HEK293 (cell line): ENCODE data around the gene ERAP2.

Source experiments
- BCL6B ChIP-seq: fragments of 450-650 bp; formaldehyde crosslinking; IDR thresholded peaks from 2 replicates; pipeline ENCODE4 v1.5.1; 2017; ENCODE audit warnings: missing biosample characterization, missing genetic modification characterization
- HOXA7 ChIP-seq: sonication (generic); formaldehyde crosslinking; IDR thresholded peaks from 2 replicates; pipeline ENCODE4 v1.8.1; 2022; ENCODE audit warnings: missing genetic modification reagents, borderline replicate concordance
- IKZF3 ChIP-seq: fragments of 450-650 bp; IDR thresholded peaks from 2 replicates; pipeline ENCODE4 v1.5.0; 2018; ENCODE audit warnings: missing biosample characterization, mild to moderate bottlenecking, missing genetic modification characterization, moderate library complexity
- KLF9 ChIP-seq: fragments of 450-650 bp; formaldehyde crosslinking; IDR thresholded peaks from 2 replicates; pipeline ENCODE4 v1.5.1; 2016; ENCODE audit warnings: missing biosample characterization, missing genetic modification characterization, low read depth
- OVOL3 ChIP-seq: fragments of 450-650 bp; formaldehyde crosslinking; IDR thresholded peaks from 2 replicates; pipeline ENCODE4 v1.5.1; 2016; ENCODE audit warnings: missing biosample characterization, missing genetic modification characterization
- SCRT1 ChIP-seq: fragments of 450-650 bp; formaldehyde crosslinking; IDR thresholded peaks from 2 replicates; pipeline ENCODE4 v1.5.1; 2016; ENCODE audit warnings: missing biosample characterization, missing genetic modification characterization, borderline replicate concordance
- SP7 ChIP-seq: fragments of 450-650 bp; formaldehyde crosslinking; IDR thresholded peaks from 2 replicates; pipeline ENCODE4 v1.5.1; 2016; ENCODE audit warnings: missing biosample characterization, missing genetic modification characterization
- ZBTB11 ChIP-seq: fragments of 450-650 bp; formaldehyde crosslinking; conservative IDR thresholded peaks from 2 replicates; pipeline ENCODE4 v1.5.1; 2016; ENCODE audit warnings: low read depth, missing biosample characterization, missing genetic modification characterization
- ZBTB20 ChIP-seq: fragments of 450-650 bp; formaldehyde crosslinking; IDR thresholded peaks from 2 replicates; pipeline ENCODE4 v1.5.1; 2016; ENCODE audit warnings: missing biosample characterization, missing genetic modification characterization
- ZBTB21 ChIP-seq: fragments of 450-650 bp; formaldehyde crosslinking; IDR thresholded peaks from 2 replicates; pipeline ENCODE4 v1.5.1; 2017; ENCODE audit warnings: missing biosample characterization, missing genetic modification characterization
- ZFP3 ChIP-seq: fragments of 450-650 bp; formaldehyde crosslinking; IDR thresholded peaks from 2 replicates; pipeline ENCODE4 v1.5.1; 2016; ENCODE audit warnings: low read depth, missing biosample characterization, missing genetic modification characterization
- ZFP69B ChIP-seq: fragments of 450-650 bp; formaldehyde crosslinking; IDR thresholded peaks from 2 replicates; pipeline ENCODE4 v1.5.1; 2016; ENCODE audit warnings: missing biosample characterization, missing genetic modification characterization
- ZNF112 ChIP-seq: fragments of 450-650 bp; formaldehyde crosslinking; IDR thresholded peaks from 2 replicates; pipeline ENCODE4 v1.5.0; 2017; ENCODE audit warnings: missing biosample characterization, missing genetic modification characterization
- ZNF114 ChIP-seq: fragments of 450-650 bp; formaldehyde crosslinking; IDR thresholded peaks from 2 replicates; pipeline ENCODE4 v1.5.0; 2017; ENCODE audit warnings: missing biosample characterization, missing genetic modification characterization
- ZNF211 ChIP-seq: fragments of 450-650 bp; formaldehyde crosslinking; IDR thresholded peaks from 2 replicates; pipeline ENCODE4 v1.5.1; 2016; ENCODE audit warnings: low read depth, missing biosample characterization, missing genetic modification characterization
- ZNF214 ChIP-seq: fragments of 450-650 bp; formaldehyde crosslinking; IDR thresholded peaks from 2 replicates; pipeline ENCODE4 v1.5.1; 2017; ENCODE audit warnings: missing biosample characterization, mild to moderate bottlenecking, missing genetic modification characterization, borderline replicate concordance
- ZNF221 ChIP-seq: fragments of 450-650 bp; formaldehyde crosslinking; IDR thresholded peaks from 2 replicates; pipeline ENCODE4 v1.5.1; 2017; ENCODE audit warnings: missing biosample characterization, missing genetic modification characterization, borderline replicate concordance
- ZNF248 ChIP-seq: fragments of 450-650 bp; formaldehyde crosslinking; IDR thresholded peaks from 2 replicates; pipeline ENCODE4 v1.5.1; 2017; ENCODE audit warnings: missing biosample characterization, missing genetic modification characterization
- ZNF341 ChIP-seq: fragments of 450-650 bp; formaldehyde crosslinking; IDR thresholded peaks from 2 replicates; pipeline ENCODE4; 2016; ENCODE audit warnings: low read depth, missing biosample characterization, missing genetic modification characterization
- ZNF398 ChIP-seq: fragments of 450-650 bp; formaldehyde crosslinking; IDR thresholded peaks from 2 replicates; pipeline ENCODE4 v1.5.1; 2017; ENCODE audit warnings: missing biosample characterization, missing genetic modification characterization
- ZNF426 ChIP-seq: fragments of 450-650 bp; formaldehyde crosslinking; IDR thresholded peaks from 2 replicates; pipeline ENCODE4 v1.5.1; 2017; ENCODE audit warnings: missing biosample characterization, missing genetic modification characterization, mild to moderate bottlenecking, inconsistent platforms, moderate library complexity
- ZNF529 ChIP-seq: fragments of 450-650 bp; formaldehyde crosslinking; IDR thresholded peaks from 2 replicates; pipeline ENCODE4 v1.5.1; 2017; ENCODE audit warnings: missing genetic modification characterization, missing biosample characterization; ENCODE audit not compliant: insufficient replicate concordance
- ZNF549 ChIP-seq: fragments of 450-650 bp; IDR thresholded peaks from 2 replicates; pipeline ENCODE4 v1.5.1; 2018; ENCODE audit warnings: missing biosample characterization, missing genetic modification characterization, mild to moderate bottlenecking, inconsistent platforms, moderate library complexity
- ZNF555 ChIP-seq: fragments of 450-650 bp; formaldehyde crosslinking; conservative IDR thresholded peaks from 2 replicates; pipeline ENCODE4 v1.5.1; 2017; ENCODE audit warnings: missing biosample characterization, mild to moderate bottlenecking, missing genetic modification characterization, inconsistent platforms
- ZNF621 ChIP-seq: fragments of 450-650 bp; formaldehyde crosslinking; IDR thresholded peaks from 2 replicates; pipeline ENCODE4 v1.5.1; 2017; ENCODE audit warnings: missing biosample characterization, missing genetic modification characterization
- ZNF692 ChIP-seq: fragments of 450-650 bp; formaldehyde crosslinking; IDR thresholded peaks from 2 replicates; pipeline ENCODE4 v1.5.1; 2016; ENCODE audit warnings: missing biosample characterization, missing genetic modification characterization
- ZNF843 ChIP-seq: fragments of 450-650 bp; formaldehyde crosslinking; IDR thresholded peaks from 2 replicates; pipeline ENCODE4 v1.5.1; 2016; ENCODE audit warnings: missing biosample characterization, missing genetic modification characterization
- ZSCAN18 ChIP-seq: fragments of 450-650 bp; formaldehyde crosslinking; IDR thresholded peaks from 2 replicates; pipeline ENCODE4 v1.5.1; 2016; ENCODE audit warnings: missing biosample characterization, missing genetic modification characterization
- TF ChIP-seq, protein P1 (sequence below): fragments of 450-650 bp; formaldehyde crosslinking; IDR thresholded peaks from 2 replicates; pipeline ENCODE4 v1.5.1; 2016; ENCODE audit warnings: missing biosample characterization, missing genetic modification characterization

ERAP2 gene

DNA sequence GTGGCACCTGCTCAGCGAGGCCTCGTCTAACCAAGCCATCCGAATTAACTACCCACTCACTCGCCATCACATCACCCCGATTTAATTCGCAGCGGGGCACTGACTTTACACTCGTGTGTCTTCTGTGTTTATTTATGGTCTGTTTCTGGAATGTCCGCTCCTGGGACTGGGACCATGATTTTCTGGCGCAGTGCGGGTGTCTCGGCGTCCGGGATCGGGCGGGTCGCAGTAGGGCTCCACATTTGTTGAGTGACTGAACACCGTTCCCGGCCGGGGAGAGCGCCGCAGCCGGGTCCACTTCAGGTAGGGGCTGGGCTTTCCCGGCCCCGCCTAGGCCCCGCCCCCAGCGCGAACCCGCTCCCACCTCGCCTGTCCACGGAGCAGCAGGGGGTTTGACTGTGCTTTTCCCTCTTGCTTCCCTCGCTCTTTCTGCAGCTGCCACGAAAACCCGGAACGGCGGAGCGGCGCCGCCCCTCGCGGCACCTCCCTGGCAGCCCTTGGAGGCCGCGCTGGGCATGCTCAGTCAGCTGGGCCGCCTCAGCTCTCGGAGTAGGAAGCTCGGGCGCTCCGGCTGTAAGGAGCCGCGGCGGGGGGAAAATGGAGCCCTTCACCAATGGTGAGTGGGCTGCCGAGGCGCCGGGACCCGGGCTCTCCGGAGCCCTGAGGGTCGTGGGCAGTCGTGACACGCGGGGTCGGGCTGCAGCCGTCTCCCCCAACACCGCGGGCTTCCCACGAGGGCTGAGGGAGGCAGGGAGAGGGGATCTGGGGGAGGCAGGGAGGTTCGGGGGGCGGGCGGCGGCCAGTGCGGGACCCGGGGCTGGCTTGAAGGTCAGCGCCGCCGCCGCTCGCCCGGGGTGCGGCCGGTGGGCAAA is 59.5 kb downstream of the ERAP2 start, which contains the start of gene LNPEP (continued):
- TF ChIP-seq ZNF621 (tag by site-specific recombination) (no peak), BCL6B (tag by site-specific recombination) (no peak), ZSCAN18 (tag by site-specific recombination) (no peak), IKZF3 (peak; percentile 99), SP7 (peak; percentile 77), ZNF555 (tag by site-specific recombination) (no peak), ZBTB11 (tag by site-specific recombination) (peak; percentile 47), ZNF529 (no peak), KLF9 (tag by site-specific recombination) (peak; percentile 95), ZNF843 (peak; percentile 40), ZBTB20 (tag by site-specific recombination) (peak; percentile 91), HOXA7 (CRISPR knock-in tag) (no peak), ZNF221 (tag by site-specific recombination) (no peak), ZNF692 (tag by site-specific recombination) (peak; percentile 95), ZNF114 (no peak), SCRT1 (tag by site-specific recombination) (no peak; the same call in 1 of the 2 replicates), ZNF211 (no peak), OVOL3 (tag by site-specific recombination) (peak; percentile 29; the same call in 1 of the 2 replicates), ZBTB21 (tag by site-specific recombination) (no peak), ZNF426 (tag by site-specific recombination) (no peak), ZNF214 (tag by site-specific recombination) (no peak), ZNF398 (peak; percentile 72), ZNF248 (tag by site-specific recombination) (no peak), ZNF341 (tag by site-specific recombination) (peak; percentile 96), ZFP3 (tag by site-specific recombination) (no peak), ZNF549 (tag by site-specific recombination) (no peak), ZNF112 (no peak), ZFP69B (tag by site-specific recombination) (peak; percentile 91)
- TF ChIP-seq, protein P1, sequence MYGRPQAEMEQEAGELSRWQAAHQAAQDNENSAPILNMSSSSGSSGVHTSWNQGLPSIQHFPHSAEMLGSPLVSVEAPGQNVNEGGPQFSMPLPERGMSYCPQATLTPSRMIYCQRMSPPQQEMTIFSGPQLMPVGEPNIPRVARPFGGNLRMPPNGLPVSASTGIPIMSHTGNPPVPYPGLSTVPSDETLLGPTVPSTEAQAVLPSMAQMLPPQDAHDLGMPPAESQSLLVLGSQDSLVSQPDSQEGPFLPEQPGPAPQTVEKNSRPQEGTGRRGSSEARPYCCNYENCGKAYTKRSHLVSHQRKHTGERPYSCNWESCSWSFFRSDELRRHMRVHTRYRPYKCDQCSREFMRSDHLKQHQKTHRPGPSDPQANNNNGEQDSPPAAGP (tag by site-specific recombination) = peak; percentile 85; the same call in 1 of the 2 replicates
